ENCODE results near the gene PIP4K2A.
"Not testable (repeated sequence)": the region's sequence is repeated elsewhere in the genome, so short reads cannot be mapped to it uniquely, and the experiment has no call there.

PIP4K2A gene

DNA sequence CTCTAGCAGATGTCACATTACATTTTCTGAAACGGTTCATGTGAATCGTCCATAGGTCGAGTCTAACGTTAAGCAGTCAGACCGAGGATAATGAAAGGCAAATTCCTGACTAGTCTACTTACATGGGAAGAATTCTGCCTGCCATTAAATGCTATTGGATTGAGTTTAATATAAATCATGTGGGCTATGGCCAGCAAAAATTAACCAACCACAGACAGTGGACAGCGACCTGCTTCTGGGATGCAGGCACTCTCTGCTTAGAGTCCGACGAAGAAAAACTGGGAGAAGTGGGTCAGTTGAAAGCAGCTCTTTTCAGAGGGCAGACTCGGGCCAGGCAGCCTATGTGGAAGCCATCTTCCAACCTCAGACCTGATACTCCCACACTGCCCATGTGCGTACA is 16.6 kb downstream of the PIP4K2A start:
- H3K36me3 Mint-ChIP-seq (ENCODE audit: low read depth): peaks cover 16% of the 10 kb centered on the region
- H3K27ac Mint-ChIP-seq: no peak overlapping the region
- no peak for DNase-seq
- peaks cover 23% of the 10 kb centered on the region for H3K4me1 Mint-ChIP-seq
- TF ChIP-seq, protein P1, sequence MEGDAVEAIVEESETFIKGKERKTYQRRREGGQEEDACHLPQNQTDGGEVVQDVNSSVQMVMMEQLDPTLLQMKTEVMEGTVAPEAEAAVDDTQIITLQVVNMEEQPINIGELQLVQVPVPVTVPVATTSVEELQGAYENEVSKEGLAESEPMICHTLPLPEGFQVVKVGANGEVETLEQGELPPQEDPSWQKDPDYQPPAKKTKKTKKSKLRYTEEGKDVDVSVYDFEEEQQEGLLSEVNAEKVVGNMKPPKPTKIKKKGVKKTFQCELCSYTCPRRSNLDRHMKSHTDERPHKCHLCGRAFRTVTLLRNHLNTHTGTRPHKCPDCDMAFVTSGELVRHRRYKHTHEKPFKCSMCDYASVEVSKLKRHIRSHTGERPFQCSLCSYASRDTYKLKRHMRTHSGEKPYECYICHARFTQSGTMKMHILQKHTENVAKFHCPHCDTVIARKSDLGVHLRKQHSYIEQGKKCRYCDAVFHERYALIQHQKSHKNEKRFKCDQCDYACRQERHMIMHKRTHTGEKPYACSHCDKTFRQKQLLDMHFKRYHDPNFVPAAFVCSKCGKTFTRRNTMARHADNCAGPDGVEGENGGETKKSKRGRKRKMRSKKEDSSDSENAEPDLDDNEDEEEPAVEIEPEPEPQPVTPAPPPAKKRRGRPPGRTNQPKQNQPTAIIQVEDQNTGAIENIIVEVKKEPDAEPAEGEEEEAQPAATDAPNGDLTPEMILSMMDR (IDR thresholded peaks at IDR 0.05): no peak
- H3K27me3 Mint-ChIP-seq (ENCODE audit: low read depth, poor library complexity): no peaks in the 10 kb centered on the region
- no peak overlapping the region for H3K4me3 Mint-ChIP-seq
- peaks cover 21% of the 10 kb centered on the region for H3K9me3 Mint-ChIP-seq

DNA sequence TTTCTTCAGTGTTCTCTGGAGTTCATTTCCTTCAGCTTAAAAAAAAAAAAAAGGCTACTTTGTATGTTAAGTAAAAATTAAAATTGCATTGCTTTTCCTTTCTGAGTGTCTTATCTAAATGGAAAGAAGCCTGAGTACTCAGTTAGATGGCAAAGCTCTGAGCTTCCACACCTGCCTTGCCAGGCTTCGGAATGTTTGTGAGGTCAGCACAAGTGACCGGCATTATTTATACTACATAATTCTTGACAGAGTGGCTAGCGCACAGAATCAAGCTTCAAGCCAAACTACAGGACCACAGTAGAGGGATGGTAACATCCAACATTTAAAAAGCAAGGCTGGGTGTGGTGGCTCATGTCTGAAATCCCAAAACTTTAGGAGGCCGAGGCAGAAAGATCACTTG is 17.3 kb downstream of the PIP4K2A start:
- no peak for DNase-seq
- peaks cover 23% of the 10 kb centered on the region for H3K9me3 Mint-ChIP-seq

DNA sequence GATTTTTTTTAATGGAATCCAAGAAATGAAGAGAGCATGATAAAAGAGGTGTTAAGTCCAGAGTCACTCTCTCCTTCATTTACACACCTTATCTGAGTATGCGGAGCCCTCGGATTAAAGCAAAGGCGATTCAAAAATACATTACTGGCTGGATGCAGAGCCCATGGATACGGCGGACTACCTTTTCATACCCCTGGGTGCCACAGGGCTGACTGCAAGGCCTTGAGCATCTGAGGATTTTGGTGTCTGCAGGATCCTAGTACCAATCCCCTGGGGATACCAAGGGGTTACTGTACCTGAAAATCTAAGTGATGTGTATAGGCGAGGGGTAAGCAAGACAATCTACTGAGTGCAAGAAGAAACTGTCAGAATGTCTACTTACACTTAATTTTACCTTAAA is 20.5 kb downstream of the PIP4K2A start:
- Mint-ChIP-seq H3K9me3 (peaks cover 34% of the 10 kb centered on the region), H3K36me3 (ENCODE audit: low read depth) (peaks cover 25% of the 10 kb centered on the region), H3K4me3 (no peak overlapping the region), H3K27me3 (ENCODE audit: low read depth, poor library complexity) (no peaks in the 10 kb centered on the region), H3K27ac (no peak overlapping the region), H3K4me1 (peaks cover 6% of the 10 kb centered on the region)
- TF ChIP-seq, protein P1 (IDR thresholded peaks at IDR 0.05): no peak
- no peak for DNase-seq

More for the DNA sequence above, 17.3 kb downstream of the PIP4K2A start:
- Mint-ChIP-seq H3K4me3 (no peak overlapping the region), H3K36me3 (ENCODE audit: low read depth) (peaks cover 16% of the 10 kb centered on the region), H3K27me3 (ENCODE audit: low read depth, poor library complexity) (no peaks in the 10 kb centered on the region), H3K27ac (no peak overlapping the region), H3K4me1 (peaks cover 23% of the 10 kb centered on the region)
- TF ChIP-seq, protein P1 (IDR thresholded peaks at IDR 0.05): no peak

DNA sequence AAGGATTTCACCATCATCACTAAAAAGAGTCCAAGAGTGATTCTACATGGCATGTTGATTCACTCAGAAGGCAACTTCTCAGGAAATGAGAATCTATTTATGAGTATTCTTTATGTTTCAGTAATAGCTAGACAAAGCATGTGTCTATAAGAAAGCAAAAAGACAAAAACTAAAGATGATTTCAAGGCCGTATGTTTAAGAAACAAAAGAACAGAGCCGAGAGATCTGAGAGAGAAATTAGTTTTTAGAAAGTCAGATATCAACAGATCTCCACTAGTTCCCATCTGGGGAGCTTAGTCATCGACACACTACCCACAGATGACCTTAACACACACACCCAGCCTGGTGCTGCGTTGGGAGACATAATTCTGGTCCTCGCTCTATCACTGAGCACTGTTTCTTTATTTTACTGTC is 21.0 kb downstream of the PIP4K2A start:
- H3K27ac Mint-ChIP-seq: no peak overlapping the region
- H3K4me3 Mint-ChIP-seq: no peak overlapping the region
- peaks cover 6% of the 10 kb centered on the region for H3K4me1 Mint-ChIP-seq
- peaks cover 27% of the 10 kb centered on the region for H3K36me3 Mint-ChIP-seq (ENCODE audit: low read depth)
- DNase-seq: no peak
- peaks cover 34% of the 10 kb centered on the region for H3K9me3 Mint-ChIP-seq
- no peaks in the 10 kb centered on the region for H3K27me3 Mint-ChIP-seq (ENCODE audit: low read depth, poor library complexity)
- TF ChIP-seq, protein P1 (IDR thresholded peaks at IDR 0.05): no peak

DNA sequence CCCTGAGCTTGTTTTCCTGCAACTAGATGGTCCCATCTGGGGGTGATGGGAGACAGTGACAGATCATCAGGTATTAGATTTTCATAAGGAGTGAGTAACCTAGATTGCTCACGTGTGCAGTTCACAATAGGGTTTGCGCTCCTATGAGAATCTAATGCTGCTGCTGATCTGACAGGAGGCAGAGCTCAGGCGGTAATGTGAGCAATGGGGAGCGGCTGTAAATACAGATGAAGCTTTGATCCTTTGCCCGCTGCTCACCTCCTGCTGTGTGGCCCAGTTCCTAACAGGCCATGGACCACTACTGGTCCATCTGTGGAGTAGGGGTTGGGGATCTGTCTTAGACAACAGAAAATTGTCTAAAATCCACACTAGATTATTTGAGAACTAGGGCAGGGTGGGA is 22.3 kb downstream of the PIP4K2A start:
- H3K9me3 Mint-ChIP-seq: peaks cover 41% of the 10 kb centered on the region
- not testable (repeated sequence) for H3K27ac Mint-ChIP-seq; H3K27me3 Mint-ChIP-seq (ENCODE audit: low read depth, poor library complexity); H3K4me3 Mint-ChIP-seq; DNase-seq; H3K4me1 Mint-ChIP-seq
- H3K36me3 Mint-ChIP-seq (ENCODE audit: low read depth): peaks cover 36% of the 10 kb centered on the region

DNA sequence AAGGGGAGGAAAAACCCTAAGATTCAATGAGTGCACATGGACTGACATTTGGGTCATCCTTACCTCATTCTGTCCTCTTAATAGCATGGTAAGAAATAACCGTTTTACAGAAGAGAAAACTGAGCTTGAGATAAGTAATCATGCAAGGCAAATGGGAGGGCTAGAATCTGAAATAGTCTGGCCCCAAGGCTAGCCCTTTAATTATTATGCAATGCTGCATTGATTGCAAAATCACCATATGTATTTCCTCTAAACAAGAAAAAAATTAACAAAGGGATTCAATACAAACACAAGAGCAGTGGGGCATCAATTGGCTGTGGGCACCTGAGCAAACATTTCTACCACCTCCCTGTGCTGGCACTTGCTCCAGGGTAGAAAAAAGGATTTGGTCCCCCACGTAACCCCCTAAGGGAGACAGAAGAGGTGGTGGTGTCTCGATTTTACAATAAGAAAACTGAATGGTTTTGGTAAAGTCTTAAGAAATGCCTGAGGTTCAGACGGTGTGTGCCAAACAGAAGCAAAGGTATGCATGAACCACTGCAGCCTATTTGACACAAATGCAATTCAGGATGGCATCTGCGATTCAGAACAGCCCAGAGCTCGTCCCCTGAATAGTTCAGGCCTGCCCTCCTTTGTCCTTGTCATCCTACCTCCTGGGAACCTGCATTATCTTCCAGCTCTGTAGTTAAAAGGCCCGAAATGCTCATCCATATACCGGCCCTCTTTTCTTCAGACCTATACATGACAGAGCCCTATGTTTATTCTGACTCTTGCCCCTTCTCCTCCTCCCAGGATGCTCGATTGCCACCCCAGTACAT is 23.6 kb downstream of the PIP4K2A start:
- Mint-ChIP-seq H3K36me3 (ENCODE audit: low read depth) (peaks cover 41% of the 10 kb centered on the region), H3K27ac (no peak overlapping the region), H3K9me3 (peaks cover 45% of the 10 kb centered on the region), H3K4me3 (no peak overlapping the region), H3K4me1 (no peaks in the 10 kb centered on the region), H3K27me3 (ENCODE audit: low read depth, poor library complexity) (no peaks in the 10 kb centered on the region)
- TF ChIP-seq, protein P1 (IDR thresholded peaks at IDR 0.05): no peak
- DNase-seq: no peak

Data from nephron progenitor cell (in vitro differentiated cells).